NCI-H1436 treated with DMSO at 0.1 percent for 48 hours (cell line): ENCODE measurements around the gene IFNA8.
"Not testable (repeated sequence)": the region's sequence is repeated elsewhere in the genome, so short reads cannot be mapped to it uniquely, and the experiment has no call there.

Experiments used
- DNase-seq: peaks from one replicate; lab custom pipeline; 2025; lab: John Stamatoyannopoulos, UW

Gene IFNA8

DNA sequence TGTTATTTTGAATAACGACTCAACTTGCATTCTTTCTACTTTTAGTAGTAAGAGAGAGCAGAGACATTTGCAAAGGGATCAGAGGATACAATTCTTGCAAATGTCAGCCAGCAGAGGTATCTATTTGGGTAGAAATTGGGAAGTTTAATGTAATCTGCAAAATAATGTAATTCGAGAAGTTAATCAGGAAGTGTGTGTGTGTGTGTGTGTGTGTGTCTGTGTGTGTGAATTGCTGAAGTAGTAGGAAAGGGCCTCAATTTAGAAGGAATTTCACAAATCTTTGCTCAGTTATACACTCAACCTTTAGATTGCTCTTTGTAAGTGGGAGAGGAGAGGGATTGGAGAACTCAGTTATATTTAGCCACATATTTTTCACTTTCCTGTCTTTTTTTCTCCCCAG, 20.3 kb downstream of the IFNA8 start:
- DNase-seq, result no peak

GRCh38 chr9:21432672-21433425, 23.9 kb downstream of the IFNA8 start:
- no peak for DNase-seq

DNA sequence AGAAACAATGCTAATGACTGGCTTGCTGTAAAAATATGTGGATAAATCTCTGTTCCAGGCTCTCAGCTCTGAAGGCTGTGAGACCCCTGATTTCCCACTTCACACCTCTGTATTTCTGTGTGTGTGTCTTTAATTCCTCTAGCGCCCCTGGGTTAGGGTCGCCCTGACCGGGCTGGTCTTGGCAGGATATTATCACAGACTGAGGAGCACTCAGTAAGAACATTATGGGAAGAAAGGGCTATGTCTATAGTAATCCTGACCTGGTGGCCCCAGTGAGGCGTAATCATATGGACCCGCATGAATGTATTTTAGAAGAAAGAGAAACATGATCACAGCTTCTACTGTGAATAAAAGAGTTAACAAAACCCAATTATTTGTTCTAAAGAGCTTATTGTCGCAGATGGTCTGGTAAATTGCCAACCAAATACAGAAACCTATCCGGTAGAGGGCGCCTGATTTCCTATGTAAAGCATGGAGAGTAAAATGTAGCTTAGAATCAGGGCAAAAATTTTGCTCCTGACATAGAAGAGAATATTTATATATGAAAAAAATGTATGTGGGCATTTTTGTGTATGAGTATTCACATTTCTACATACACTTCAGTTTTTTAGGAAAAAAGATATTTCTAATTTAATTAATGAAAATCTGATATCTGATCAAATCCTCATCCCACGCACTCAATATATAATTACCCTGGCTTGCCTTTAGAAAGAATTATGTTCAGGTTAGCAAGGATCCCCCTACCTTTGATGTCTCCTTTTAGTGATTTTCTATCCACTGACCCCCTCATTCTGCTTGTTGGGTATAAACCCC, 25.5 kb downstream of the IFNA8 start:
- DNase-seq, result no peak

GRCh38 chr9:21435015-21435383, 26.1 kb downstream of the IFNA8 start:
- DNase-seq, result not testable (repeated sequence)

DNA sequence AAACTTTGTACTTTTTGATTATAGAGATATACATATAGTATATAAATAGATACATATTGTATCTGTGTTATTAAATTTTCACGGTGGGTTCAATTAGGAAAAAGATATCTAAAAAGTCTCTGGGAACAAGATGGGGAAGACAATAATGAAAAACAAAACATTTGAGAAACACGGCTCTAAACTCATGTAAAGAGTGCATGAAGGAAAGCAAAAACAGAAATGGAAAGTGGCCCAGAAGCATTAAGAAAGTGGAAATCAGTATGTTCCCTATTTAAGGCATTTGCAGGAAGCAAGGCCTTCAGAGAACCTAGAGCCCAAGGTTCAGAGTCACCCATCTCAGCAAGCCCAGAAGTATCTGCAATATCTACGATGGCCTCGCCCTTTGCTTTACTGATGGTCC, 31.2 kb downstream of the IFNA8 start, which contains the start of gene IFNA1:
IFNA1 (plus strand) TSS at position 301 of the 400 bp plus-strand sequence; CDS start at position 370, 69 bp downstream.
- no peak for DNase-seq

GRCh38 chr9:21443849-21444625, 35.1 kb downstream of the IFNA8 start:
- no peak for DNase-seq

- not testable (repeated sequence) for DNase-seq
Measured at GRCh38 chr9:21449312-21449711, 40.4 kb downstream of the IFNA8 start.

DNA sequence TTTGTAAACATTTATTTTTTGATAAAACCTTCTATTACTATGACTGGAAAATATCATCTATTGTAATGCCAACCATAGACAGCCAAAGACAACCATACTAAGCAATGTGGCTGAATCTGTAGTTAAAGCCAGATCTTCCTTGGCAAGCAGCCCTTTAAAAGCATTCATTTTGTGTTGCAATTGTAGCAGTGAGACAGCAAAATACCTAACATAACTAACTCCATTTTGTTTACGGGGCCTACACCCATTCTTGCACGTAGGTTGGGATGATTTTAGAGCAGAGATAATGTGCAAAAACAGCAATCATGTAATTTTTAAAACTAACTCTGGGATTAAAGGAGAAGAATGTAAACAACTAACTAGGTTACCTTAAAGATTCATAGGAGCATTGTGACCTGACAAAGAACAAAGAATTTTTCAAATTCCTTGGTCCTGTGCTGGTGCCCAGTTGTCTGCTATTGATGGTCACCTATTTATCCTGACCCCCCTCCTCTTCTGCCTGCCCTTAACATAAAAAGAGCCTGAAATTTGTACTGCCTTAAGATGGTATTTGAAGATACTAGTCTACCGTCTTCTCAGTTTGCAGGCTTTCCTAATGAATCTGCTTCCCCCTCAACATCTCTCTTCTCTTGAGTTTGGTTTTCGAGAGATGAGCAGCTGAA, 41.9 kb downstream of the IFNA8 start:
- DNase-seq, result no peak

- no peak for DNase-seq
Measured at GRCh38 chr9:21452681-21453080, 43.8 kb downstream of the IFNA8 start.

GRCh38 chr9:21454149-21454548, 45.2 kb downstream of the IFNA8 start:
- DNase-seq, result no peak

- no peak for DNase-seq
Measured at GRCh38 chr9:21455320-21455719, 46.4 kb downstream of the IFNA8 start.
